Hepatocyte (in vitro differentiated cells): ENCODE measurements around the gene STAU1.

ENCODE experiments used
- CTCF ChIP-seq: fragments of 200-600 bp; sonication (generic); IDR thresholded peaks from 2 replicates; pipeline ENCODE4 v1.5.1; 2016; ENCODE audit warnings: antibody characterized with exemption, mild to moderate bottlenecking; ENCODE audit not compliant: poor library complexity
- EZH2phosphoT487 ChIP-seq: fragments of 200-600 bp; sonication (generic); IDR thresholded peaks from one replicate; pipeline ENCODE4 v1.6.1; 2018; ENCODE audit warnings: antibody characterized with exemption, mild to moderate bottlenecking, low read depth, moderate library complexity; ENCODE audit not compliant: unreplicated experiment, severe bottlenecking

DNA sequence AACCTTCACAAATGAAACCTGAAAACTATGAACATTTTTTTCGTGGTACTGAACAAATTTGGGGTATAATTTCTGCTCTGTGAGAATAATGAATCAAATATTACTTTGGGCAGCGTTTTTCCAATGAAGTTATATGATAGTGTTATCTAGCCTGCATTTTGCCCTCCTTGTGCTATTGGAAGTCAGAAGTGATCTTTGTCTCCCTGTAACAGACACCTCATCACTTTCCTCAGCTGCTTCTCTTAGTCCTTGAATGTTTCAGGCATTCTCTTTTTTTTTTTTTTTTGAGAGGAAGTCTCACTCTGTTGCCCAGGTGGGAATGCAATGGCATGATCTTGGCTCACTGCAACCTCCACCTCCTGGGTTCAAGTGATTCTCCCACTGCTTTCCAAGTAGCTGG is 41.2 kb upstream of the STAU1 start:
- no peak for TF ChIP-seq CTCF
- no peak for TF ChIP-seq EZH2phosphoT487
